Globus pallidus (tissue), 1 donor: ENCODE measurements around the gene APOBEC4.
"Not testable (repeated sequence)": the region's sequence is repeated elsewhere in the genome, so short reads cannot be mapped to it uniquely, and the experiment has no call there.

Experiments used
- DNase-seq: peaks from one replicate; pipeline ENCODE4 v3.0.0-alpha.2; 2015; ENCODE audit warnings: low spot score

APOBEC4 gene

GRCh38 chr1:183634429-183635065 is 18.6 kb downstream of the APOBEC4 start:
- no peak for DNase-seq

- DNase-seq: peak; percentile 68
These were observed 19.3 kb downstream of the APOBEC4 start for GRCh38 chr1:183633676-183634343.

GRCh38 chr1:183632964-183633363 is 20.2 kb downstream of the APOBEC4 start:
- DNase-seq: no peak

- no peak for DNase-seq
These were observed 21.0 kb downstream of the APOBEC4 start for GRCh38 chr1:183632114-183632513.

GRCh38 chr1:183630748-183631147 is 22.4 kb downstream of the APOBEC4 start:
- peak; percentile 57 for DNase-seq

- no peak for DNase-seq
These were observed 24.6 kb downstream of the APOBEC4 start for GRCh38 chr1:183628537-183628936.

GRCh38 chr1:183626236-183626635 is 26.9 kb downstream of the APOBEC4 start:
- not testable (repeated sequence) for DNase-seq

GRCh38 chr1:183622884-183623785 is 30.0 kb downstream of the APOBEC4 start:
- peak; percentile 74 for DNase-seq

GRCh38 chr1:183622013-183622412 is 31.1 kb downstream of the APOBEC4 start:
- no peak for DNase-seq

GRCh38 chr1:183620311-183620710 is 32.8 kb downstream of the APOBEC4 start:
- DNase-seq: no peak

- no peak for DNase-seq
These were observed 33.3 kb downstream of the APOBEC4 start for GRCh38 chr1:183619781-183620180.

GRCh38 chr1:183618202-183618601 is 34.9 kb downstream of the APOBEC4 start:
- not testable (repeated sequence) for DNase-seq

- not testable (repeated sequence) for DNase-seq
These were observed 40.1 kb downstream of the APOBEC4 start for GRCh38 chr1:183612975-183613374.

- DNase-seq: no peak
These were observed 40.7 kb downstream of the APOBEC4 start for GRCh38 chr1:183612407-183612806.

- DNase-seq: no peak
These were observed 42.1 kb downstream of the APOBEC4 start for GRCh38 chr1:183611021-183611420.

GRCh38 chr1:183609759-183610452 is 43.2 kb downstream of the APOBEC4 start:
- no peak for DNase-seq

GRCh38 chr1:183609313-183609712 is 43.8 kb downstream of the APOBEC4 start:
- DNase-seq: peak; percentile 81

GRCh38 chr1:183607322-183607980 is 45.7 kb downstream of the APOBEC4 start:
- no peak for DNase-seq

- no peak for DNase-seq
These were observed 47.2 kb downstream of the APOBEC4 start for GRCh38 chr1:183605904-183606303.

GRCh38 chr1:183604815-183605214 is 48.3 kb downstream of the APOBEC4 start:
- DNase-seq: no peak

- no peak for DNase-seq
These were observed 48.9 kb downstream of the APOBEC4 start for GRCh38 chr1:183604038-183604808.
